ENCODE measurements around the gene ACE. TPM values are rescaled to one million over a fixed set of nuclear protein-coding genes. Genes with fewer than 3 reads are reported as not detected.

Gene ACE
- total RNA-seq, 5 donors from 2014 or later (not counting 1 experiment from before 2014, with no cell fraction given) = 4.1 to 37.0 (median 12.8) TPM

GRCh38 chr17:63519116-63519881 lies 42.4 kb downstream of the ACE start:
- CTCF ChIA-PET = no interaction called here
- no peaks in the 10 kb centered on the region for H3K9me3 ChIP-seq
- Mint-ChIP-seq H3K4me3 (no peak overlapping the region), H3K36me3 (no peaks in the 10 kb centered on the region), H3K4me1 (peaks cover 7 to 8% (median 8%) of the 10 kb centered on the region in 3 donors), H3K27me3 (peaks cover 17 to 29% of the 10 kb centered on the region in 2 donors), H3K9me3 (no peaks in the 10 kb centered on the region), H3K27ac (no peak overlapping the region)
- H3K27me3 ChIP-seq (replicated peaks in 1 of 2; ENCODE audit: control insufficient read depth in 2 of 2, extremely low read depth in 1 of 2, insufficient read depth in 2 of 2, low read length in 1 of 2) = peaks cover 2 to 36% of the 10 kb centered on the region in 2 experiments
- no peak for ATAC-seq (replicated peaks in 1 of 4)
- H3K27ac ChIP-seq (ENCODE audit: low read length) = no peak overlapping the region
- H3K4me1 ChIP-seq (ENCODE audit: control insufficient read depth in 1 of 2, extremely low read depth in 1 of 2, insufficient read depth in 2 of 2, low read length in 2 of 2) = peaks cover 0 to 5% of the 10 kb centered on the region in 2 experiments
- H3K36me3 ChIP-seq (ENCODE audit: control insufficient read depth in 2 of 2, extremely low read depth in 1 of 2, insufficient read depth in 1 of 2, low read length in 1 of 2) = no peaks in the 10 kb centered on the region
- no peak overlapping the region for H3K4me3 ChIP-seq (ENCODE audit: control insufficient read depth in 1 of 2, extremely low read depth in 1 of 2, low read length in 1 of 2)
- DNase-seq = no peak
- POLR2A ChIA-PET = no interaction called here
- WGBS (ENCODE audit: insufficient coverage) = 43% methylated on average over 1 of the region's 1 CpG

GRCh38 chr17:63519972-63520882 lies 43.4 kb downstream of the ACE start:
- peaks cover 0 to 5% of the 10 kb centered on the region in 2 experiments for H3K4me1 ChIP-seq (ENCODE audit: control insufficient read depth in 1 of 2, extremely low read depth in 1 of 2, insufficient read depth in 2 of 2, low read length in 2 of 2)
- CTCF ChIA-PET = no interaction called here
- Mint-ChIP-seq H3K4me3 (no peak overlapping the region), H3K36me3 (no peaks in the 10 kb centered on the region), H3K9me3 (no peaks in the 10 kb centered on the region), H3K4me1 (peaks cover 7 to 8% (median 8%) of the 10 kb centered on the region in 3 donors), H3K27me3 (peaks cover 24 to 29% of the 10 kb centered on the region in 2 donors), H3K27ac (no peak overlapping the region)
- peaks cover 8 to 42% of the 10 kb centered on the region in 2 experiments for H3K27me3 ChIP-seq (replicated peaks in 1 of 2; ENCODE audit: control insufficient read depth in 2 of 2, extremely low read depth in 1 of 2, insufficient read depth in 2 of 2, low read length in 1 of 2)
- H3K27ac ChIP-seq (ENCODE audit: low read length) = no peak overlapping the region
- POLR2A ChIA-PET = no interaction called here
- ATAC-seq (replicated peaks in 1 of 4) = no peak
- 75% methylated on average over 3 of the region's 5 CpGs for WGBS (ENCODE audit: insufficient coverage)
- no peaks in the 10 kb centered on the region for H3K9me3 ChIP-seq
- H3K36me3 ChIP-seq (ENCODE audit: control insufficient read depth in 2 of 2, extremely low read depth in 1 of 2, insufficient read depth in 1 of 2, low read length in 1 of 2) = no peaks in the 10 kb centered on the region
- H3K4me3 ChIP-seq (ENCODE audit: control insufficient read depth in 1 of 2, extremely low read depth in 1 of 2, low read length in 1 of 2) = no peak overlapping the region
- DNase-seq = no peak

- Mint-ChIP-seq H3K4me1 (peaks cover 7 to 8% (median 8%) of the 10 kb centered on the region in 3 donors), H3K9me3 (no peaks in the 10 kb centered on the region), H3K36me3 (no peaks in the 10 kb centered on the region), H3K4me3 (peak within 1 kb of the TSS in 1 of 3 donors; percentile 31), H3K27ac (no peak within 1 kb of the TSS), H3K27me3 (peaks cover 24 to 30% of the 10 kb centered on the region in 2 donors)
- ATAC-seq (replicated peaks in 1 of 4) = peak in 1 of 4 experiments; percentile 5
- no peak within 1 kb of the TSS for H3K4me3 ChIP-seq (ENCODE audit: control insufficient read depth in 1 of 2, extremely low read depth in 1 of 2, low read length in 1 of 2)
- ChIA-PET CTCF (no interaction called here), POLR2A (no interaction called here)
- peaks cover 7 to 51% of the 10 kb centered on the region in 2 experiments for H3K27me3 ChIP-seq (replicated peaks in 1 of 2; ENCODE audit: control insufficient read depth in 2 of 2, extremely low read depth in 1 of 2, insufficient read depth in 2 of 2, low read length in 1 of 2)
- 27% methylated on average over 20 of the region's 38 CpGs for WGBS (ENCODE audit: insufficient coverage)
- H3K9me3 ChIP-seq = no peaks in the 10 kb centered on the region
- no peak for DNase-seq
- peaks cover 0 to 5% of the 10 kb centered on the region in 2 experiments for H3K4me1 ChIP-seq (ENCODE audit: control insufficient read depth in 1 of 2, extremely low read depth in 1 of 2, insufficient read depth in 2 of 2, low read length in 2 of 2)
- H3K27ac ChIP-seq (ENCODE audit: low read length) = no peak within 1 kb of the TSS
- no peaks in the 10 kb centered on the region for H3K36me3 ChIP-seq (ENCODE audit: control insufficient read depth in 2 of 2, extremely low read depth in 1 of 2, insufficient read depth in 1 of 2, low read length in 1 of 2)
These were observed 46.5 kb downstream of the ACE start, which contains the start of gene KCNH6 for GRCh38 chr17:63523253-63523855. TSS of gene KCNH6 (plus strand) at chr17:63523358. CDS start at chr17:63523414, 56 bp downstream.

GRCh38 chr17:63524051-63524450 lies 47.2 kb downstream of the ACE start:
- Mint-ChIP-seq H3K4me3 (peak overlapping the region in 1 of 3 donors; percentile 31), H3K9me3 (no peaks in the 10 kb centered on the region), H3K4me1 (peaks cover 7 to 8% (median 8%) of the 10 kb centered on the region in 3 donors), H3K27ac (no peak overlapping the region), H3K27me3 (peaks cover 24 to 27% of the 10 kb centered on the region in 2 donors), H3K36me3 (no peaks in the 10 kb centered on the region)
- Histone ChIP-seq H3K27me3 (replicated peaks in 1 of 2; ENCODE audit: control insufficient read depth in 2 of 2, extremely low read depth in 1 of 2, insufficient read depth in 2 of 2, low read length in 1 of 2) (peaks cover 7 to 48% of the 10 kb centered on the region in 2 experiments), H3K4me3 (ENCODE audit: control insufficient read depth in 1 of 2, extremely low read depth in 1 of 2, low read length in 1 of 2) (no peak overlapping the region), H3K9me3 (no peaks in the 10 kb centered on the region), H3K4me1 (ENCODE audit: control insufficient read depth in 1 of 2, extremely low read depth in 1 of 2, insufficient read depth in 2 of 2, low read length in 2 of 2) (peaks cover 0 to 5% of the 10 kb centered on the region in 2 experiments), H3K36me3 (ENCODE audit: control insufficient read depth in 2 of 2, extremely low read depth in 1 of 2, insufficient read depth in 1 of 2, low read length in 1 of 2) (no peaks in the 10 kb centered on the region), H3K27ac (ENCODE audit: low read length) (no peak overlapping the region)
- ATAC-seq (replicated peaks in 1 of 4) (no peak), DNase-seq (no peak)
- WGBS (ENCODE audit: insufficient coverage) = 95% methylated on average over 14 of the region's 14 CpGs
- ChIA-PET POLR2A (no interaction called here), CTCF (no interaction called here)

GRCh38 chr17:63525190-63525946 lies 48.5 kb downstream of the ACE start:
- CTCF ChIA-PET = no interaction called here

More at GRCh38 chr17:63525190-63525946, 48.5 kb downstream of the ACE start:
- Histone ChIP-seq H3K27me3 (replicated peaks in 1 of 2; ENCODE audit: control insufficient read depth in 2 of 2, extremely low read depth in 1 of 2, insufficient read depth in 2 of 2, low read length in 1 of 2) (peaks cover 7 to 37% of the 10 kb centered on the region in 2 experiments), H3K36me3 (ENCODE audit: control insufficient read depth in 2 of 2, extremely low read depth in 1 of 2, insufficient read depth in 1 of 2, low read length in 1 of 2) (no peaks in the 10 kb centered on the region), H3K4me1 (ENCODE audit: control insufficient read depth in 1 of 2, extremely low read depth in 1 of 2, insufficient read depth in 2 of 2, low read length in 2 of 2) (peaks cover 0 to 5% of the 10 kb centered on the region in 2 experiments), H3K9me3 (no peaks in the 10 kb centered on the region), H3K27ac (ENCODE audit: low read length) (no peak overlapping the region), H3K4me3 (ENCODE audit: control insufficient read depth in 1 of 2, extremely low read depth in 1 of 2, low read length in 1 of 2) (no peak overlapping the region)
- H3K36me3 Mint-ChIP-seq = no peaks in the 10 kb centered on the region
- POLR2A ChIA-PET = no interaction called here
- no peak for ATAC-seq (replicated peaks in 1 of 4)
- peaks cover 7 to 8% (median 8%) of the 10 kb centered on the region in 3 donors for H3K4me1 Mint-ChIP-seq
- peaks cover 24 to 27% of the 10 kb centered on the region in 2 donors for H3K27me3 Mint-ChIP-seq
- no peaks in the 10 kb centered on the region for H3K9me3 Mint-ChIP-seq
- no peak for DNase-seq
- no peak overlapping the region for H3K27ac Mint-ChIP-seq
- 65% methylated on average over 5 of the region's 6 CpGs for WGBS (ENCODE audit: insufficient coverage)
- H3K4me3 Mint-ChIP-seq = no peak overlapping the region

All from T-cell (primary cell).